Vagina (tissue), 2 donors: ENCODE data around the gene WDR55.

ENCODE experiments used
- CTCF ChIP-seq, 3 experiments: fragments of 450-650 bp in 2 of 3; fragments of 200-600 bp in 1 of 3; sonication (generic) in 1 of 3; IDR thresholded peaks; one replicate each; pipeline ENCODE4 v1.5.1; 2017 to 2019; ENCODE audit warnings: antibody characterized with exemption in 3 of 3, mild to moderate bottlenecking in 2 of 3, moderate library complexity in 2 of 3
- POLR2AphosphoS5 ChIP-seq, 2 donors: sonication (generic); formaldehyde crosslinking; IDR thresholded peaks; one replicate each; pipeline ENCODE4 v1.9.0; 2017; ENCODE audit warnings: antibody characterized with exemption in 2 of 2, mild to moderate bottlenecking in 2 of 2, low read depth in 1 of 2; ENCODE audit not compliant: insufficient read depth in 1 of 2

DNA sequence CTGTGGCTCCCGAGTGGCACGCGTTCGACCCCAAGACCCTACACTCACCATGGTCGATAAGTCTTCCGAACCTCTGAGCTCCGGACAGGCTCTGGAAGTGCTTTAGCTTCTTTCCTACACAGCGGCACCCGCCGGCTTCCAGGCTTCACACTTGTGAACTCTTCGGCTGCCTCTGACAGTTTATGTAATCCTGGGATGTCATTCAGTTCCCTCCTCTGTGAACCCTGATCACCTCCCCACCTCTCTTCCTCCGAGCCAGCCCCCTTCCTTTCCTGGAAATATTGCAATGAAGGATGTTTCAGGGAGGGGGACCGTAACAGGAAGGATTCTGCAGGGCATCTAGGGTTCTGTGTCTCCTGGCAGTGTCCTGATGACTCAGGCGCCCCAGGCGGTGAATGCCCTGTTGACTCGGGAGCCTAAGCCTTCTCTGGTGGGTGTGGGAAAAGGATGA, 31.7 kb upstream of the WDR55 start, which contains the start of gene CD14:
- TF ChIP-seq CTCF (IDR thresholded peaks at IDR 0.05) (no peak), POLR2AphosphoS5 (IDR thresholded peaks at IDR 0.05; ENCODE audit: insufficient read depth in 1 of 2, low read depth in 1 of 2) (no peak)
